Measurements from ENCODE around the gene ANKRD31. TPM values are rescaled to one million over a fixed set of nuclear protein-coding genes. Genes with fewer than 3 reads are reported as not detected.
"Not testable (repeated sequence)": the region's sequence is repeated elsewhere in the genome, so short reads cannot be mapped to it uniquely, and the experiment has no call there.

The ANKRD31 gene
- total RNA-seq, 1 donor from 2014 or later: 0.42 TPM

GRCh38 chr5:75189353-75189752, 47.3 kb downstream of the ANKRD31 start:
- H3K36me3 Mint-ChIP-seq (ENCODE audit: unreplicated experiment): no peaks in the 10 kb centered on the region
- DNase-seq: no peak
- H3K9me3 Mint-ChIP-seq (ENCODE audit: unreplicated experiment): peaks cover 2% of the 10 kb centered on the region
- H3K4me1 Mint-ChIP-seq (ENCODE audit: low read depth, unreplicated experiment): no peaks in the 10 kb centered on the region
- no peak overlapping the region for H3K4me3 Mint-ChIP-seq (ENCODE audit: unreplicated experiment)
- H3K27ac Mint-ChIP-seq (ENCODE audit: unreplicated experiment): no peak overlapping the region
- TF ChIP-seq CTCF (IDR thresholded peaks at IDR 0.05; ENCODE audit: partially characterized antibody, unreplicated experiment): no peak
- peaks cover 5% of the 10 kb centered on the region for H3K27me3 Mint-ChIP-seq (ENCODE audit: unreplicated experiment)

GRCh38 chr5:75185763-75186162, 50.9 kb downstream of the ANKRD31 start:
- Mint-ChIP-seq H3K36me3 (ENCODE audit: unreplicated experiment) (no peaks in the 10 kb centered on the region), H3K9me3 (ENCODE audit: unreplicated experiment) (peaks cover 2% of the 10 kb centered on the region)
- no peak for DNase-seq

GRCh38 chr5:75176009-75176408, 60.7 kb downstream of the ANKRD31 start:
- not testable (repeated sequence) for DNase-seq; H3K27me3 Mint-ChIP-seq (ENCODE audit: unreplicated experiment); H3K27ac Mint-ChIP-seq (ENCODE audit: unreplicated experiment); H3K4me1 Mint-ChIP-seq (ENCODE audit: low read depth, unreplicated experiment); H3K4me3 Mint-ChIP-seq (ENCODE audit: unreplicated experiment); H3K36me3 Mint-ChIP-seq (ENCODE audit: unreplicated experiment)
- H3K9me3 Mint-ChIP-seq (ENCODE audit: unreplicated experiment): peaks cover 14% of the 10 kb centered on the region

More at GRCh38 chr5:75185763-75186162, 50.9 kb downstream of the ANKRD31 start:
- no peak overlapping the region for H3K27ac Mint-ChIP-seq (ENCODE audit: unreplicated experiment)
- TF ChIP-seq CTCF (IDR thresholded peaks at IDR 0.05; ENCODE audit: partially characterized antibody, unreplicated experiment): no peak
- H3K4me1 Mint-ChIP-seq (ENCODE audit: low read depth, unreplicated experiment): no peaks in the 10 kb centered on the region
- peaks cover 5% of the 10 kb centered on the region for H3K27me3 Mint-ChIP-seq (ENCODE audit: unreplicated experiment)
- H3K4me3 Mint-ChIP-seq (ENCODE audit: unreplicated experiment): no peak overlapping the region

GRCh38 chr5:75174872-75175271, 61.8 kb downstream of the ANKRD31 start:
- H3K4me1 Mint-ChIP-seq (ENCODE audit: low read depth, unreplicated experiment); H3K27me3 Mint-ChIP-seq (ENCODE audit: unreplicated experiment); H3K36me3 Mint-ChIP-seq (ENCODE audit: unreplicated experiment); H3K4me3 Mint-ChIP-seq (ENCODE audit: unreplicated experiment); H3K27ac Mint-ChIP-seq (ENCODE audit: unreplicated experiment); DNase-seq: not testable (repeated sequence)
- peaks cover 14% of the 10 kb centered on the region for H3K9me3 Mint-ChIP-seq (ENCODE audit: unreplicated experiment)

GRCh38 chr5:75169516-75169915, 67.2 kb downstream of the ANKRD31 start:
- peaks cover 8% of the 10 kb centered on the region for H3K9me3 Mint-ChIP-seq (ENCODE audit: unreplicated experiment)
- no peak for TF ChIP-seq CTCF (IDR thresholded peaks at IDR 0.05; ENCODE audit: partially characterized antibody, unreplicated experiment)
- peaks cover 2% of the 10 kb centered on the region for H3K27me3 Mint-ChIP-seq (ENCODE audit: unreplicated experiment)

GRCh38 chr5:75168026-75168735, 68.5 kb downstream of the ANKRD31 start:
- no peak overlapping the region for H3K4me3 Mint-ChIP-seq (ENCODE audit: unreplicated experiment)
- no peaks in the 10 kb centered on the region for H3K36me3 Mint-ChIP-seq (ENCODE audit: unreplicated experiment)
- peaks cover 2% of the 10 kb centered on the region for H3K27me3 Mint-ChIP-seq (ENCODE audit: unreplicated experiment)
- H3K27ac Mint-ChIP-seq (ENCODE audit: unreplicated experiment): no peak overlapping the region
- DNase-seq: no peak
- H3K4me1 Mint-ChIP-seq (ENCODE audit: low read depth, unreplicated experiment): peaks cover 4% of the 10 kb centered on the region
- no peak for TF ChIP-seq CTCF (IDR thresholded peaks at IDR 0.05; ENCODE audit: partially characterized antibody, unreplicated experiment)
- H3K9me3 Mint-ChIP-seq (ENCODE audit: unreplicated experiment): no peaks in the 10 kb centered on the region

More at GRCh38 chr5:75169516-75169915, 67.2 kb downstream of the ANKRD31 start:
- Mint-ChIP-seq H3K27ac (ENCODE audit: unreplicated experiment) (no peak overlapping the region), H3K4me1 (ENCODE audit: low read depth, unreplicated experiment) (peaks cover 4% of the 10 kb centered on the region), H3K36me3 (ENCODE audit: unreplicated experiment) (no peaks in the 10 kb centered on the region), H3K4me3 (ENCODE audit: unreplicated experiment) (no peak overlapping the region)
- DNase-seq: no peak

Data from glutamatergic neuron (in vitro differentiated cells).